ENCODE results near the gene EFNA1.

EFNA1 gene

DNA sequence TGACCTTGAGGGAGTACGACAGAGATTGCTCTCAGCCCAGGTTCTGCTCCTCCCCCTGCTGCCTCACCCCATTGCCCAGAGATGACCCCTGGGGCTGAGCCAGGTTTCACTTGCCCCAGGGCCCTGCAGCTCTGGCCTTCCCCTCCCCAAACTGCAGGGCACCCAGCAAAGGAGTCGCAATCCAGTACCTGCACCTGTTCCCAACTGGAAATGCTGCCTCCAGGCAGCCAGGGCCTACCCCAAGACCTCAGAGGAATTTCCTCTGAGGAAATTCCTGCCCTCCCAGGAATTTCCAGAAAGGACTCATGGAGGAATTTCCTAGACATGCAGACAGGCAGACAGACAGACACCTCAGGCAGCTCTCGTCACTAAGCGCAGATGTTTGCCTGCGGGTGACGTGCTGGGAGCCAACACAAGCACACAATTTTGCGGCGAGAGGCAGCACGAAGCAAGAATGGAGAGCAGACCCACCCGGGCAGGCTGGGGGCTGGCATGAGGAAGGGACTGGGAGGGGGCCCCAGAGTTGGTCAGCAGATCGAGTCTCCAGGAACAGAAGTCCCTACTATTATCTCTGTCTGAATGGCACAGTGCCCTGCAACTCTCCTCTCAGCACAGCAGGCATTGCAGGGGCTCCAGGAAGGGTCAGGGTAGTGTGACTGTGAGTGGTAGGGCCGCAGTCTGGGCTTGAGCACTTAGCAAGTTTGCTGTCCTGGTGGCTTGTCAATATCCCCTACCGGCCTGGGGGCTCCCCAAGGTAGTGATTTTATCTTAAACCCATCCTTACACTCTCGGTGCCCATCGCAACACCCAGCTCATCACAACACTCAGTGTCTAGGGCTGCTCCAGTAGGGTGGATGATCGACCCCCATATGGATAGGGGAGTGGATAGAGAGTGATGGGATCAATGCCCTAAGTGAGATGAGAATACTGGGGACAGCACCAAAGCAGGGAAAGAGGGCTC is 2.9 kb upstream of the EFNA1 start:
- peak; percentile 53 for DNase-seq (ENCODE audit: low spot score)
- no peak for FAIRE-seq

DNA sequence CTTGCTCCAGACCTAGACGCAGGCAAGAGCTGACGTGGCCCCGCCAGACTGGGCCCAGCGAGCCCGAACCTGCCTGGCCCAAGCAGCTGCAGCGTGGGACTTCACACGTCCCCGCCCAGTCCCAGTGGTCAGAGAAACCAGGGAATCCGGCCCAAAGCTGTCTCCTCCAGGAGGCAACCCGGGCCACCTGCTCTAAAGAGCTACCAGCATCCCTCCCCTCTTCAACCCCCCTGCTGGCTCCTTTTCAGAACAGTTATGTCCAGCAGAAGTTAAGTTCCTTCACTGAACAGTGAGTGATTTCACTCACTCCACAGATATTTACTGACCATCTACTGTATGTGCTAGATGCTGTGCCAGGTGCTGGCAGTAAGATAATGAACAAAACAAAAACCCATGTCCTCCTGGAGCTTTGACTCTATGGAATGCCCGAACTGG is 2.1 kb upstream of the EFNA1 start:
- FAIRE-seq = no peak
- DNase-seq (ENCODE audit: low spot score) = no peak

DNA sequence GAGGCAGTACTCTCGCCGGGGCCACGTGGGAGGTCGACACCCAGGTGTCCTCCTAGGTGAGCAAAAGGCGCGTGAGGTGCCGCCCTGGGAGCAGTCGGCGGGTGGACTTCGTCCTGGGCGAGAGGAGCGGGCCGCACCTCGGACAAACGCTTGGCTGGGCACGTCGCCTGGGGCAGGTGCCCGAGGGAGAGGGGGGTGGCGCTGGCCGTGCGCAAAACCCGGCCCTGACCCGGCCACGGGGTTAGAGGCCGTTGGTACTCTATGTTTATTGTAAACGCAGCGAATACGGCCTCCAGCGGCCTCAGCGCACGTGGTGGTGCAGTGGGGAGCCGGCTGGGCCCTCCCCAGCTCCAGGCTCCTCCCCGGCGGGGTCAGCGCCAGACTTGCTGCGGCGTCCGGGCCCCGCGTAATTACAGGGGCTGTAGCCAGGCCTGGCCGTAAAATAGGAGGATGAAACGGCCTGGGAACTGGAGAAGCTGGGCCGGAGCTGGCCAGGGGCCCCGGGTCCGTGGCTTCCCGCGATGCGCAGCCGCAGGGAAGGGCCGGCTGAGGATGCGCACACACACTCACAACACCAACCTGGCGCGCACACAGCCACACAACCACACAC is 1.6 kb upstream of the EFNA1 start:
- FAIRE-seq (no peak), DNase-seq (ENCODE audit: low spot score) (no peak)

DNA sequence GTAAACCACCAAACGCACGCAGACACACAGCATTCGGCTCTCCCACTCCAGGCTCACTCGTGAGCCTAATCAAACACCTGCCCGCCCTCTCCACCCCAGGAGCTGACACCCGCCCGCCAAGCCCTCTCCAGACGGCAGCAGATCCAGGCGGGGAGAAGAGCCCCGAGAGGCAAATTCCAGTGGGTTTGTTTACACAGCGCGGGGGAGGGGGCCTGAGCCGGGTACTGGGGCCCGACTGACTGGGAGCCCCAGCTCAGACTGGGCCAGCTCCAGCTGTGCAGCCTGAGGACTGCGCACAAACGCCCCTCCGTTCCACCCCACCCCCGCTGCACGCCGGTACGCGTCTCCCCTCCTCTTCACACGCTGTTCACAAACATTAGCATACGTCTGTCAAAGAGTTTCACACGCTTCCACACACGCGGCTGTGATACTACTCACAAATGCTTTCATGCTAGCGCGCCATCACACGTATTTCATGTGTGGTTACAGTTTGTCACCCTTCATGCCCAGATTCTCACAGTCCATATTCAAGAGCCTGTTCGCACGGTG is 1.0 kb upstream of the EFNA1 start:
- DNase-seq (ENCODE audit: low spot score) (no peak), FAIRE-seq (no peak)

DNA sequence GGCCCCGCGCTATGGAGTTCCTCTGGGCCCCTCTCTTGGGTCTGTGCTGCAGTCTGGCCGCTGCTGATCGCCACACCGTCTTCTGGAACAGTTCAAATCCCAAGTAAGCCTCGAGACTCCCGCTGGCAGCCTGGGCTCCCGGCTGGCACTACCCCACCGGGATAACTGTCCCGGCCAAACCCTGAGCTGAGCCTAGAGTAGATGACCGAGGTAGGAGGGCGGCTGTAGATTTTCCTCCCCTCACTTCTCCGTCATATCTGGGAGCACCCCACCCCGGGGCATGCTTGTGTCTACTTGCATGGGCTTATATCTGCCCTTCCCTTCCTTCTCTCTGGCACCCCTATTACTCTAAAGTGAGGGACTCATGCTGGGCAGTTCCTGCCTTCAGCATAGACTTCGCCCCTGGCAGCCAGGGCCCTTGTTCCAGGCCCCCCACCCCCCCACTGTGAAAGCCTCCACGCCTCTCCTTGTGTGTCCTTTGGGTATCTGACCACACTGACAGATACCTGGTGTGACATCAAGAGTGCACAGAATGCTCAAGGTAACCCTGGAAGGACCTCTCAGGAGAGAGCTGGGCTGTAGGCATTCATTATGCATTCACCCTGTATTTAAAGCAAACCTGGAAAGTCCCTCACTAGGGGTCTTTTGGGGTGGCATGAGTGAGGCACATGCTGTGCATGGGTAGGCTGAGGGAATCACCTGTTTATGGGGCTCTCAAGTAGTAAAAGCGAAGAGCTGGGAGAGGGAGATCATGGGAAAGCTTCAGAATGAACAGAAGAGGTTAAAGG is 485 bp downstream of the EFNA1 start:
- DNase-seq (ENCODE audit: low spot score) = no peak
- no peak for FAIRE-seq

DNA sequence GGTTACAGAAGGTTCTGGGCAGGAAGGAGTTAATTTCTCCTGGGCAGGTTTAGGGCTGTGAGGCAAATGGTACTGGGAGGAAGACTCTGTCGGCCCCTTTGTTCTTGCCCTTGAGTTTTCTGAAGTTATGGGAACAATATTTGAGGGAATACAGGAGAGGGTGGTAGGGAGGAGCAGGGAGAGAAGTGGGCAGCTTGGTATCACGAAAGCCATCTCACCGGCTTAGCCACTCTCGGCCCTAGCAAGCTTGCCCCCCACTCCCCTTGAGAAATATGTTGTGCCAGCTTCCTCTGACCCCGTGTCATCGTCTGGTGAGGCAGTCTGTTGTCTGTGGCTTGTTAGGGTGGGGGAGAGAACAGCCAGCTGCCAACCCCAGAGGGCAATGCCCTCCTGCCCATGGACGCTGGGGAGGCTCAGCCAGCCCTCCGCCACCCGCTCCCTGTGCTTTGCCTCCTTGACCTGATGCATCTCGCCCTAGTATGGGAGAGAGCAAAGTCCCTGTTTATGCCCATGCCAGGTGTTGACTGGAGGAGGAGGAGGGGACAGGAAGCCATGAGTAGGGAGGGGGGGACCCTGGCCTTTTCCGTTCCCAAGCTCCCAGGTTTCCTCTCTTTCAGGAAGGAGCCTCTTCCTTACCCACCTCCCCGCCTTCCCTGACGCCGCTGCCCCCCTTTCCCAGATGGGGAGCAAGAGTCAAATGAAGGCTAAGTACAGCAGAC is 1.2 kb downstream of the EFNA1 start:
- no peak for FAIRE-seq
- DNase-seq (ENCODE audit: low spot score) = peak; percentile 38

DNA sequence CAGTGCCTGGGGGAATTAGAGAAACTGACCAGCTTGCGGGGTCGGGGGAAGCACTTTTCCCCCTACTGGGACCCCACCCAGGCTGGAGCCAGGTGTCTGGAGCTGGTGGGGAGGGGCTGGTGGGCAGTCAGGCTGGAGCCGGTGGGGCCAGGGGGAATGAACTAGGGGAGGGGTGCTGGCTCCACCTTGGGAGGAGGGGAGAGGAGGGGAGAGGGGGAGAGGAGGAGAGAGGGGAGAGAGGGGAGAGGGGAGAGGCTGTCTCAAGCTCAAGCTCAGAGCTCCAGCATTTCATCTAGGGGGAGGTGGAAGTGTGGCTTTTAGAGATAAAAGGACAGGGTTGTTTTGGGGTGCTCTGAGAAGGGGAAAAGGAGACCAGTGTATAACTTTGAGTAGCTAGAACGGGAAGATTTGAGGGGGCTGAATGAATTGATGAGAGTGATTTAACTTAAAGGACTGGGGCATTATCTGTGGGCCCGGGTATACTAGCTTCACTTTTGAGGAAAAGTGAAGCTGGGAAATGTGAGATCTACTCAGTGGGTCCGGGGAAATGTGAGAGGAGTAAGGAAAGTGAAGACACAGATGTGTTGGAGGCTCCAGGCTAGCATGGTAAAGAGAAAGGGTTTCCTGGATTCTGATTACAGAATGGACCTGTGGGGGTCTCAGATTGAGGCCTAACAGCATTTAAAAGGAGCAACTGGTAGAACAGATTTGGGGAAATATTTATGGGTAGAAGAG is 2.8 kb downstream of the EFNA1 start:
- DNase-seq (ENCODE audit: low spot score) = no peak
- no peak for FAIRE-seq

DNA sequence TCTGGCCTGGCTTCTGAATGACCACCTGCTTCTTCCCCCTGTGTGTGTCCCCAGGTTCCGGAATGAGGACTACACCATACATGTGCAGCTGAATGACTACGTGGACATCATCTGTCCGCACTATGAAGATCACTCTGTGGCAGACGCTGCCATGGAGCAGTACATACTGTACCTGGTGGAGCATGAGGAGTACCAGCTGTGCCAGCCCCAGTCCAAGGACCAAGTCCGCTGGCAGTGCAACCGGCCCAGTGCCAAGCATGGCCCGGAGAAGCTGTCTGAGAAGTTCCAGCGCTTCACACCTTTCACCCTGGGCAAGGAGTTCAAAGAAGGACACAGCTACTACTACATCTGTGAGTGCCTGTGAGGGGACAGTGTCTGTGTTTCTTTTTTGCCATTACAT is 3.6 kb downstream of the EFNA1 start:
- FAIRE-seq = no peak
- DNase-seq (ENCODE audit: low spot score) = no peak

DNA sequence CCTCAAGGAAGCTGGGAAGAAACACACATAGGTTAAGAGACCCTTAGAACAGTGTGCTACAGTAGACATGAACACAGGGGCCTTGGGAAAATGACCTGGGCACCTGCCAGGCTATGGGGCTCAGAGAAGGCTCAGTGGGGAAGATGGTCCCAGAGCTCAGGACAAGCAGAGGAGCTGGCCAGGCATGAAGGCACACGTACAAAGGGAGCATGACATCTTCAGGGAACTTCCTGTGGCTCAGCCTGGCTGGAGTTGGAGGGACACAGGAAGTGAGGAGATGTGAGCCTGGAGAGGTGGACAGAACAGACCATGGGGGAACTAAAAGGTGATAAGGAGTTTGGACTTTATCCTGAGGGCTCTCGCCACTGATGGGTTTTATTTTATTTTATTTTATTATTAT is 4.2 kb downstream of the EFNA1 start:
- FAIRE-seq (no peak), DNase-seq (ENCODE audit: low spot score) (peak; percentile 33)

DNA sequence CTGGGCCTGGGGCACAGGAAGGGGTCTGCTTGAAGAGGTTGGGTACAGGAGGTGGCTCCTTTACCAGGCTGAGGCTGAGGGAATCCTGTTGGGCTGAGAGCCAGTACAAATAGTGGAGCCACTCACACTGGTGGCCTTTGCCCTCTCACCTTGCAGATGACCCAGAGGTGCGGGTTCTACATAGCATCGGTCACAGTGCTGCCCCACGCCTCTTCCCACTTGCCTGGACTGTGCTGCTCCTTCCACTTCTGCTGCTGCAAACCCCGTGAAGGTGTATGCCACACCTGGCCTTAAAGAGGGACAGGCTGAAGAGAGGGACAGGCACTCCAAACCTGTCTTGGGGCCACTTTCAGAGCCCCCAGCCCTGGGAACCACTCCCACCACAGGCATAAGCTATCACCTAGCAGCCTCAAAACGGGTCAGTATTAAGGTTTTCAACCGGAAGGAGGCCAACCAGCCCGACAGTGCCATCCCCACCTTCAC is 6.2 kb downstream of the EFNA1 start:
- DNase-seq (ENCODE audit: low spot score) = no peak

DNA sequence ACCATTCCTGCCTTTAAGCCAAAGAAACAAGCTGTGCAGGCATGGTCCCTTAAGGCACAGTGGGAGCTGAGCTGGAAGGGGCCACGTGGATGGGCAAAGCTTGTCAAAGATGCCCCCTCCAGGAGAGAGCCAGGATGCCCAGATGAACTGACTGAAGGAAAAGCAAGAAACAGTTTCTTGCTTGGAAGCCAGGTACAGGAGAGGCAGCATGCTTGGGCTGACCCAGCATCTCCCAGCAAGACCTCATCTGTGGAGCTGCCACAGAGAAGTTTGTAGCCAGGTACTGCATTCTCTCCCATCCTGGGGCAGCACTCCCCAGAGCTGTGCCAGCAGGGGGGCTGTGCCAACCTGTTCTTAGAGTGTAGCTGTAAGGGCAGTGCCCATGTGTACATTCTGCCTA is 6.6 kb downstream of the EFNA1 start:
- FAIRE-seq (no peak), DNase-seq (ENCODE audit: low spot score) (no peak)

More for the DNA sequence above, 6.2 kb downstream of the EFNA1 start:
- FAIRE-seq = no peak

DNA sequence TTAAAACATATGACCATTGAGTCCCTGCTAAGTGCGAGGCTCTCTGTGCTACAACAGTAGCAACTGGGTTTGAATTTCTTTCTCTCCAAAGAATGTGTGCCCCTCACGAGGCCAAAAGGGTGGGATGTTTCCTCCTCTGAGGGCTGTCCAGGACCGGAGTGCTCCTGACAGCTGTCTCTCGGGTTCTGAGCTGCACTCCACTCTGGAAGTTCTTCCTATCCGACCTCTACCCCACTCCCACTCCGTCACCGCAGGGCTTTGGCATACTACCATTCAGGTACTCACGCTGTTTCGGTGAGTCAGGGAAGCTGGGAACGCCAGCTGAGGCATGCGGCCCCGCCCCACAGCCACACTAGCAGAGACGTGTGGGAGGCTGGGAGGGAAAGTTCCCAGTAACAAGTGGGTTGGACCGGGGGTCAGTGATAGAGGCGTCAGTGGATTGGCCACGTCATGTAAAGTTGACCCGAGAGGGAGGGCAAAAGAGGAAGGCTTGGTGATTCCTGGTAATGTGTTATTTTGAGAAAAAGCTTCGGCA is 7.3 kb downstream of the EFNA1 start:
- FAIRE-seq = peak; percentile 93
- peak; percentile 95 for DNase-seq (ENCODE audit: low spot score)

DNA sequence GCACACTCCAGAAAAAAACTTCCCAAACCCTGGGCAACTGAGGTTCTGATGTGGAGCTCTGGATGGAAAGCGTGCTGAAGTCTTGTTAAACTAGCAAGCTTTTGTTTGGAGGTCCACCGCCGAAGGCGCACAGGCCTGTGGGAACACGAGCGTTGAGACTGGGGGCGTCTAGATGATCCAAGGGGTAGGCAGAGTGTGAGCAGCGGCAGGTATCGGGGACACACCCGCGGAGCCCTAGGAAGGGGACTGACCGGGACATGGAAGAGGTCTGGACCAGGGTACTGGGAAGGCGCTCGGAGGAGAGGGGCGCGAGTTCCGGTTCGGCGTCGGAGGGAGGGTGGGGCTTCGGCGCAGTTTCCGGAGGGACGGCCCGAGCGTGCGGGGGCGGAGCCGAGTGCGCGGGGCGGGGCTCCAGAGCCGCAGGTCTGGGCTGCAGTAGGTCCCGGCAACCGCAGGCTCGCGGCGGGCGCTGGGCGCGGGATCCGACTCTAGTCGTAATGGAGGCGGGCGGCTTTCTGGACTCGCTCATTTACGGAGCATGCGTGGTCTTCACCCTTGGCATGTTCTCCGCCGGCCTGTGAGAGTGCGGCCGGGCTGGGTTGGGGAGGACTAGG is 7.8 kb downstream of the EFNA1 start, which contains the start of gene SLC50A1:
Gene SLC50A1 (plus strand): TSS at position 438 of the 614 bp plus-strand sequence. CDS start 60 bp downstream, at position 498.
- FAIRE-seq = no peak

DNA sequence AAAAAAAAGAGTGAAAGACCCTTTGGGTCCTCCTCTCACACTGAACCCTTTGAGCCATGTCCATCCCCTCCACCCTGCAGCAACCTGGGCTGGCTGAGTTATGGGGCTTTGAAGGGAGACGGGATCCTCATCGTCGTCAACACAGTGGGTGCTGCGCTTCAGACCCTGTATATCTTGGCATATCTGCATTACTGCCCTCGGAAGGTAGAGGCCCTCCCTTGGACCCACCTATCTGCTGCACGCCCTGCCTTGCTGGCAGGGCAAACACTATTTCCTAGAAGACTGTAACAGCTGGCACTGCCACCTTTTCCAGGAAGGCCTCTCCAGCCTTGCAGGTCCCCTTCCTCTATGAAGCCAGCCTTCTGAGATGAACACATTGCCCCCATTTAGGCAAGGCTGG is 9.1 kb downstream of the EFNA1 start:
- FAIRE-seq (no peak), DNase-seq (ENCODE audit: low spot score) (no peak)

More for the DNA sequence above, 7.8 kb downstream of the EFNA1 start, which contains the start of gene SLC50A1:
- peak; percentile 85 for DNase-seq (ENCODE audit: low spot score)

DNA sequence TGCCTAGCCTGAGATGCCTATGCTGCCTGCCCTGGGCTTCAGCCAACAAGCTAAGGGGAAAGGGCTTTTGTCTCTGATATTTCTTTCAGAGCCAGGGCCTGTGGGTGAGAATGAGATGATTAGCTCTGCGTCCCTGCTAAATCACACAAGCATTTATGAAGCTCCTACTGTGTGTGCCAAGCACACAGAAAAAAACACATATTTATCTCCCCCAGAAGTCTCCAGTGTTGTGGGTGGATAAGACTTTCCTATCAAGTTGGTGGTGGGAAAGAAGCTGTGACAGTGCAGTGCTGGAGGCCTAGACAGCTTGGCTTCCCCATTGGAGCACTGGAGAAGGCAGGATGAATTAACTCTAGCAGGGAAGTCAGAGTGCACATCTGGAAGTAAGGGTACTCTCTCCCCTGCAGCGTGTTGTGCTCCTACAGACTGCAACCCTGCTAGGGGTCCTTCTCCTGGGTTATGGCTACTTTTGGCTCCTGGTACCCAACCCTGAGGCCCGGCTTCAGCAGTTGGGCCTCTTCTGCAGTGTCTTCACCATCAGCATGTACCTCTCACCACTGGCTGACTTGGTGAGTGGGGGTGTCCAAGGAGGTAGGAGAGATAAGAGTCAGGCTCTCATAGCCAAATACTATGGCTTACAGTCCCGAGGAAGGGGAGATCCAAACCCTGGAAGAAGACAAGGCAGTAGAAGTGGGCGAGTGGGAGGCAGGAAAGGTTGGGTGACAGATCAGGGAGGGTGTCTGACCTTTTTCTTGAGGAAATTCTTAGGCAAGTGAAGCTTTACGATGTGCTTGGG is 9.7 kb downstream of the EFNA1 start:
- FAIRE-seq = no peak
- DNase-seq (ENCODE audit: low spot score) = no peak

DNA sequence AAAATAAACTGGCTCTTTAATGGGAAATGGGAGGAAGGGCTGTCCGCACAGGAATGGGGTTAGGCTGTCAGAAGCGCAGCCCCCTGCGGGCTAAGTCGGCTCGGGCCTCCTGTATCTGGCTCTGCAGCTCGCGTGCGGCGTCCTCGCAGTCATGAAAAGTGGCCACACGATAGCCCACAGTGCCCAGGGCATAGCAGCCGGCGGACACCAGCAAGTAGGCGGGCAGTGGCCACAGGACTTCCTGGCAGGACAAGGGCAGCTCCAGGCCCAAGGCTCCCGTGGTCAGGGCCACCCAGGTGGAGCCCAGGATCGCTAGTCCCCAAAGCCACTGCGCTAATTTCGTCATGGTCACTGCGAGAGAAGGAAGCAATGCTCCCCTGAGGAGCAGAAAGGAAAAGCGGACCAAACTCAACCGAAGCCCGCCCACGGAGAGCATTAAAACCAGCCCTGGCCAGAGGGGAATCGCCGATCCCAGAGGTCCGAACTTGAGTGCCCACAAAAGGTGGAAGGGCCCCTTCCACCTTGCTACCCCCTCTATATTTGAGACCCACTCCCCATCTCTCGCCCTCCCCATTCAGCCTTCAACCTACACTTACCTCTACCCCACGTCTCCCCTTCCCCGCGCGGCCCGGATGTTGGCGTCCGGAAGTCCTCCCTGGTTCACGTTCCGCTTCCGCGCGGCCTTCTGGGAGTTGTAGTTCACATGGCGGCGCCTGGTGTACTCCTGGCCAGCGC is 12.4 kb downstream of the EFNA1 start, which contains the start of gene DPM3:
Gene DPM3 (minus strand): TSS at position 637 of the 735 bp plus-strand sequence. CDS start 291 bp downstream, at position 346.
- DNase-seq (ENCODE audit: low spot score) = peak; percentile 44
- FAIRE-seq = no peak

DNA sequence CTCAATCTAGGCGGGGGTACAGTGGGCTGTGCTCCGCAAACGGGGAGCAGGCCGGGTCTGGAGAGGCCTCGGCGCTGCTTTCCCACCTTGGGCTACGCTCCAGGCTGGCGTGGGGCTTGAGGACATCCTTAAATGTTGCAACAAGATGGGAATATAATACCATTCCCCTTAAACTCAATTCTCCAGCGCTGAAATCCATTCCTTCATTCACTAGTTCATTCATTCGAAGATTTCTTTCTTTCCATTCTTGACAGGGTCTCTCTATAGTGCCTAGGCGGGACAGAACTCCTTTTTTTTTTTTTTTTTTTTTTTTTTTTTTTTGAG is 12.9 kb downstream of the EFNA1 start:
- no peak for FAIRE-seq
- DNase-seq (ENCODE audit: low spot score) = no peak

DNA sequence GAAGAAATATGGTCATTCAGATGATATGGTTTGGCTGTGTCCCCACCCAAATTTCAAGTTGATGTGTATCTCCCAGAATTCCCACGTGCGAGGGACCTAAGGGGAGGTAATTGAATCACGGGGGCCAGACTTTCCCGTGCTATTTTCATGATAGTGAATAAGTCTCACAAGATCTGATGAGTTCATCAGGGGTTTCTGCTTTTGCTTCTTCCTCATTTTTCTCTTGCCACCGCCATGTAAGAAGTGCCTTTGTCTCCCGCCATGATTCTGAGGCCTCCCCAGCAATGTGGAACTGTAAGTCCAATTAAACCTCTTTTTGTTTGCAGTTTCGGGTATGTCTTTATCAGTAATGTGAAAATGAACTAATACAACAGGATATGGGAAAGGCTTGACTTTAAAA is 14.1 kb downstream of the EFNA1 start:
- DNase-seq (ENCODE audit: low spot score) = no peak
- no peak for FAIRE-seq

Data from RCC 7860 (cell line).